WTC11 (cell line): ENCODE measurements around the gene TSHZ3. TPM values are rescaled to one million over a fixed set of nuclear protein-coding genes. Genes with fewer than 3 reads are reported as not detected.

ENCODE experiments used
- ATAC-seq: fragments of 200-7000 bp; cut with Tn5 transposase; 2 replicates; pipeline ENCODE4 v1.10.0; 2021; ENCODE audit warnings: mild to moderate bottlenecking, moderate library complexity
- CTCF ChIA-PET: fragments of 300-600 bp; sonication (Branson Sonifier 250); formaldehyde crosslinking; loops from one replicate; lab custom pipeline; 2021; ENCODE audit warnings: antibody characterized with exemption; lab: Charles Lee
- POLR2A ChIA-PET: fragments of 350-600 bp; sonication (Branson Sonifier 250); formaldehyde crosslinking; loops from one replicate; lab custom pipeline; 2021; ENCODE audit warnings: antibody characterized with exemption; lab: Charles Lee
- DNase-seq: peaks from one replicate; pipeline ENCODE4 v3.0.0; 2021; ENCODE audit warnings: low spot score
- H3K27ac Mint-ChIP-seq: 2 replicates; pipeline ENCODE4 v1.8.0; 2021; ENCODE audit warnings: mixed read lengths
- H3K27me3 Mint-ChIP-seq: 2 replicates; pipeline ENCODE4 v1.8.0; 2021; ENCODE audit warnings: low read depth, mild to moderate bottlenecking, moderate library complexity, mixed read lengths
- H3K36me3 Mint-ChIP-seq: 2 replicates; pipeline ENCODE4 v1.8.0; 2021; ENCODE audit warnings: mixed read lengths
- H3K4me1 Mint-ChIP-seq: 2 replicates; pipeline ENCODE4 v1.8.0; 2022; ENCODE audit warnings: mixed read lengths
- H3K4me3 Mint-ChIP-seq: 2 replicates; pipeline ENCODE4 v1.8.0; 2021; ENCODE audit warnings: mild to moderate bottlenecking, moderate library complexity, mixed read lengths
- H3K9me3 Mint-ChIP-seq: 2 replicates; pipeline ENCODE4 v1.8.0; 2021; ENCODE audit warnings: mixed read lengths
- ATF1 ChIP-seq: sonication (generic); formaldehyde crosslinking; IDR thresholded peaks from 2 replicates; pipeline ENCODE4 v1.8.1; 2023; ENCODE audit warnings: mild to moderate bottlenecking, moderate library complexity, missing genetic modification reagents
- CREB1 ChIP-seq: sonication (generic); formaldehyde crosslinking; IDR thresholded peaks from 2 replicates; pipeline ENCODE4 v1.8.0; 2023; ENCODE audit warnings: mild to moderate bottlenecking, missing genetic modification reagents
- FOXJ3 ChIP-seq: sonication (generic); formaldehyde crosslinking; IDR thresholded peaks from 2 replicates; pipeline ENCODE4 v1.9.0; 2021; ENCODE audit warnings: missing genetic modification reagents, mild to moderate bottlenecking, borderline replicate concordance
- FOXP1 ChIP-seq: sonication (generic); formaldehyde crosslinking; IDR thresholded peaks from 2 replicates; pipeline ENCODE4 v1.8.0; 2022; ENCODE audit warnings: missing genetic modification reagents, mild to moderate bottlenecking, moderate library complexity, borderline replicate concordance
- NFATC4 ChIP-seq: fragments of 250-450 bp; sonication (Bioruptor Pico); IDR thresholded peaks from 2 replicates; pipeline ENCODE4 v1.9.0; 2021; ENCODE audit warnings: mild to moderate bottlenecking
- NR3C1 ChIP-seq: sonication (generic); formaldehyde crosslinking; conservative IDR thresholded peaks from 2 replicates; pipeline ENCODE4 v1.8.1; 2023; ENCODE audit warnings: low read depth, mild to moderate bottlenecking, missing genetic modification reagents
- RELA ChIP-seq: sonication (generic); formaldehyde crosslinking; IDR thresholded peaks from 2 replicates; pipeline ENCODE4 v1.8.1; 2022; ENCODE audit warnings: missing genetic modification reagents, mild to moderate bottlenecking, borderline replicate concordance
- RORB ChIP-seq: fragments of 250-450 bp; sonication (Bioruptor Pico); IDR thresholded peaks from 2 replicates; pipeline ENCODE4 v1.9.0; 2021; ENCODE audit warnings: mild to moderate bottlenecking
- SOX15 ChIP-seq: fragments of 250-450 bp; sonication (Bioruptor Pico); IDR thresholded peaks from 2 replicates; pipeline ENCODE4 v1.9.0; 2021; ENCODE audit warnings: mild to moderate bottlenecking
- TEAD4 ChIP-seq: sonication (generic); formaldehyde crosslinking; IDR thresholded peaks from 2 replicates; pipeline ENCODE4 v1.8.0; 2022; ENCODE audit warnings: mild to moderate bottlenecking, missing genetic modification reagents
- ZNF138 ChIP-seq: sonication (generic); formaldehyde crosslinking; conservative IDR thresholded peaks from 2 replicates; pipeline ENCODE4 v1.8.1; 2022; ENCODE audit warnings: mild to moderate bottlenecking, moderate library complexity, missing genetic modification reagents
- ZNF232 ChIP-seq: sonication (generic); formaldehyde crosslinking; IDR thresholded peaks from 2 replicates; pipeline ENCODE4 v1.8.0; 2022; ENCODE audit warnings: mild to moderate bottlenecking, missing genetic modification reagents
- total RNA-seq: library from RNA; stranded (reverse); gene quantifications from 3 replicates; pipeline ENCODE4 v1.2.3, GENCODE V29; 2021
- TF ChIP-seq, protein P1 (sequence below): sonication (generic); formaldehyde crosslinking; IDR thresholded peaks from 2 replicates; pipeline ENCODE4 v1.8.1; 2023; ENCODE audit warnings: mild to moderate bottlenecking, missing genetic modification reagents, borderline replicate concordance
- TF ChIP-seq, protein P2 (sequence below): fragments of 250-450 bp; sonication (Bioruptor Pico); conservative IDR thresholded peaks from 2 replicates; pipeline ENCODE4 v1.9.0; 2021; ENCODE audit warnings: mild to moderate bottlenecking
- TF ChIP-seq, protein P3 (sequence below): fragments of 250-450 bp; sonication (Bioruptor Pico); IDR thresholded peaks from 2 replicates; pipeline ENCODE4 v1.8.0; 2021; ENCODE audit warnings: mild to moderate bottlenecking
- TF ChIP-seq, protein P4 (sequence below): sonication (generic); formaldehyde crosslinking; IDR thresholded peaks from 2 replicates; pipeline ENCODE4 v1.8.1; 2023; ENCODE audit warnings: mild to moderate bottlenecking, missing genetic modification reagents
- TF ChIP-seq, protein P5 (sequence below): fragments of 250-450 bp; sonication (Bioruptor Pico); IDR thresholded peaks from 2 replicates; pipeline ENCODE4 v1.9.0; 2021; ENCODE audit warnings: mild to moderate bottlenecking

Gene TSHZ3
- total RNA-seq, 1 experiment from 2014 or later: 21.4 TPM

DNA sequence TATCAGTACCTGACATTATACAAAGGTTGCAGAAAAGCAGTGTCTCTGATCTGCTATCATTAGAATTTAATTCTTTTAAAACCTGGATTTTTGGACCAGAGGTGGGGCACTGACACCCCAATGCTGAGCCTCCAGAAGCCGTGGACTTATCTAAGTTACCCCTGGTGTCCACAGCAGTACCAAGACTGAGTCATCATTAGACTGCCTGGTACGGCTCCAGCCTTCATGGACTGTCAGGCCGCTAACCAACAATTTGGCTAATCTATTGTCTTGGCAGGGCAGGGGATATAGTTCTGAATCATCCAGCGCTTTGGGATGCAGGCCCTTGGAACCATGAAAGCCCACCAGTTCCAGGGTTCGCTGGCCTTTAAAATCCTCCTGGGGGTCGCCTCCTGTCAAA, 78.3 kb downstream of the TSHZ3 start:
- Mint-ChIP-seq H3K9me3 (no peaks in the 10 kb centered on the region), H3K4me3 (no peak overlapping the region), H3K27ac (no peak overlapping the region), H3K27me3 (no peaks in the 10 kb centered on the region), H3K36me3 (no peaks in the 10 kb centered on the region), H3K4me1 (peaks cover 14% of the 10 kb centered on the region)
- POLR2A ChIA-PET: no interaction called here
- TF ChIP-seq TEAD4: no peak
- TF ChIP-seq ZNF232: no peak
- no peak for TF ChIP-seq SOX15 (CRISPR knock-in tag)
- TF ChIP-seq ZNF138 (CRISPR knock-in tag): no peak
- TF ChIP-seq ATF1 (CRISPR knock-in tag): no peak
- TF ChIP-seq, protein P1, sequence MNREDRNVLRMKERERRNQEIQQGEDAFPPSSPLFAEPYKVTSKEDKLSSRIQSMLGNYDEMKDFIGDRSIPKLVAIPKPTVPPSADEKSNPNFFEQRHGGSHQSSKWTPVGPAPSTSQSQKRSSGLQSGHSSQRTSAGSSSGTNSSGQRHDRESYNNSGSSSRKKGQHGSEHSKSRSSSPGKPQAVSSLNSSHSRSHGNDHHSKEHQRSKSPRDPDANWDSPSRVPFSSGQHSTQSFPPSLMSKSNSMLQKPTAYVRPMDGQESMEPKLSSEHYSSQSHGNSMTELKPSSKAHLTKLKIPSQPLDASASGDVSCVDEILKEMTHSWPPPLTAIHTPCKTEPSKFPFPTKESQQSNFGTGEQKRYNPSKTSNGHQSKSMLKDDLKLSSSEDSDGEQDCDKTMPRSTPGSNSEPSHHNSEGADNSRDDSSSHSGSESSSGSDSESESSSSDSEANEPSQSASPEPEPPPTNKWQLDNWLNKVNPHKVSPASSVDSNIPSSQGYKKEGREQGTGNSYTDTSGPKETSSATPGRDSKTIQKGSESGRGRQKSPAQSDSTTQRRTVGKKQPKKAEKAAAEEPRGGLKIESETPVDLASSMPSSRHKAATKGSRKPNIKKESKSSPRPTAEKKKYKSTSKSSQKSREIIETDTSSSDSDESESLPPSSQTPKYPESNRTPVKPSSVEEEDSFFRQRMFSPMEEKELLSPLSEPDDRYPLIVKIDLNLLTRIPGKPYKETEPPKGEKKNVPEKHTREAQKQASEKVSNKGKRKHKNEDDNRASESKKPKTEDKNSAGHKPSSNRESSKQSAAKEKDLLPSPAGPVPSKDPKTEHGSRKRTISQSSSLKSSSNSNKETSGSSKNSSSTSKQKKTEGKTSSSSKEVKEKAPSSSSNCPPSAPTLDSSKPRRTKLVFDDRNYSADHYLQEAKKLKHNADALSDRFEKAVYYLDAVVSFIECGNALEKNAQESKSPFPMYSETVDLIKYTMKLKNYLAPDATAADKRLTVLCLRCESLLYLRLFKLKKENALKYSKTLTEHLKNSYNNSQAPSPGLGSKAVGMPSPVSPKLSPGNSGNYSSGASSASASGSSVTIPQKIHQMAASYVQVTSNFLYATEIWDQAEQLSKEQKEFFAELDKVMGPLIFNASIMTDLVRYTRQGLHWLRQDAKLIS (CRISPR knock-in tag): no peak
- TF ChIP-seq RORB: no peak
- no peak for TF ChIP-seq NR3C1 (CRISPR knock-in tag)
- no peak for TF ChIP-seq FOXJ3 (CRISPR knock-in tag)
- TF ChIP-seq NFATC4 (CRISPR knock-in tag): no peak
- no peak for TF ChIP-seq FOXP1 (CRISPR knock-in tag)
- TF ChIP-seq, protein P2, sequence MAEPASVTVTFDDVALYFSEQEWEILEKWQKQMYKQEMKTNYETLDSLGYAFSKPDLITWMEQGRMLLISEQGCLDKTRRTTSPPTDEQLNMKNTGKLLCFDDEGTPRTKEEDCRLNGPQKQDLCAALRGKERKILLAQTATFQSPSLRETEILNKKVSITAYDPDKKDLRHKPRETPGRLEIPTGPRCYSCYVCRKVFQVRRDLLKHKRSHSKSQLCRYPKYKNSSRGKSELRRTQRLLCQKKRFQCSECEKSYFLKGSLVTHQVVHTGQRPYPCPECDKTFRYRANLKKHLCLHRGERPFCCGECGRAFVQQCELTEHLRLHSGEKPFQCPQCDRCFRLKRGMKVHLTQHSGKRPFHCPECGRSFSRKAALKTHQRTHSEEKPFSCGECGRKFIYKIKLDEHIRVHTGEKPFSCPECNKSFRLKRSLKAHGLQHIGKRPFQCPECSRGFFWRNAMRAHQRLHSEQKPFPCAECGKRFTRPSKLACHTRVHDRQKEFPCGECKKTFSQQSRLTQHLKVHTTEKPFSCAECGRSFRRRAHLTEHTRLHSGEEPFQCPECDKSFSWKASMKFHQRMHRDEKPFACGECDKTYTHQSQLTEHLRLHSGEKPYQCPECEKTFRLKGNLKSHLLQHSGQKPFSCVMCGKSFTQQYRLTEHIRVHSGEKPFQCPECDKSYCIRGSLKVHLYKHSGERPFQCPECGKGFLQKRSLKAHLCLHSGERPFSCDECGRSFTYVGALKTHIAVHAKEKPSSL (CRISPR knock-in tag): no peak
- TF ChIP-seq RELA (CRISPR knock-in tag): no peak
- TF ChIP-seq, protein P3, sequence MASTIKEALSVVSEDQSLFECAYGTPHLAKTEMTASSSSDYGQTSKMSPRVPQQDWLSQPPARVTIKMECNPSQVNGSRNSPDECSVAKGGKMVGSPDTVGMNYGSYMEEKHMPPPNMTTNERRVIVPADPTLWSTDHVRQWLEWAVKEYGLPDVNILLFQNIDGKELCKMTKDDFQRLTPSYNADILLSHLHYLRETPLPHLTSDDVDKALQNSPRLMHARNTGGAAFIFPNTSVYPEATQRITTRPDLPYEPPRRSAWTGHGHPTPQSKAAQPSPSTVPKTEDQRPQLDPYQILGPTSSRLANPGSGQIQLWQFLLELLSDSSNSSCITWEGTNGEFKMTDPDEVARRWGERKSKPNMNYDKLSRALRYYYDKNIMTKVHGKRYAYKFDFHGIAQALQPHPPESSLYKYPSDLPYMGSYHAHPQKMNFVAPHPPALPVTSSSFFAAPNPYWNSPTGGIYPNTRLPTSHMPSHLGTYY (CRISPR knock-in tag): no peak
- TF ChIP-seq, protein P4, sequence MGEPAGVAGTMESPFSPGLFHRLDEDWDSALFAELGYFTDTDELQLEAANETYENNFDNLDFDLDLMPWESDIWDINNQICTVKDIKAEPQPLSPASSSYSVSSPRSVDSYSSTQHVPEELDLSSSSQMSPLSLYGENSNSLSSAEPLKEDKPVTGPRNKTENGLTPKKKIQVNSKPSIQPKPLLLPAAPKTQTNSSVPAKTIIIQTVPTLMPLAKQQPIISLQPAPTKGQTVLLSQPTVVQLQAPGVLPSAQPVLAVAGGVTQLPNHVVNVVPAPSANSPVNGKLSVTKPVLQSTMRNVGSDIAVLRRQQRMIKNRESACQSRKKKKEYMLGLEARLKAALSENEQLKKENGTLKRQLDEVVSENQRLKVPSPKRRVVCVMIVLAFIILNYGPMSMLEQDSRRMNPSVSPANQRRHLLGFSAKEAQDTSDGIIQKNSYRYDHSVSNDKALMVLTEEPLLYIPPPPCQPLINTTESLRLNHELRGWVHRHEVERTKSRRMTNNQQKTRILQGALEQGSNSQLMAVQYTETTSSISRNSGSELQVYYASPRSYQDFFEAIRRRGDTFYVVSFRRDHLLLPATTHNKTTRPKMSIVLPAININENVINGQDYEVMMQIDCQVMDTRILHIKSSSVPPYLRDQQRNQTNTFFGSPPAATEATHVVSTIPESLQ: no peak
- TF ChIP-seq CREB1 (CRISPR knock-in tag): no peak
- TF ChIP-seq, protein P5, sequence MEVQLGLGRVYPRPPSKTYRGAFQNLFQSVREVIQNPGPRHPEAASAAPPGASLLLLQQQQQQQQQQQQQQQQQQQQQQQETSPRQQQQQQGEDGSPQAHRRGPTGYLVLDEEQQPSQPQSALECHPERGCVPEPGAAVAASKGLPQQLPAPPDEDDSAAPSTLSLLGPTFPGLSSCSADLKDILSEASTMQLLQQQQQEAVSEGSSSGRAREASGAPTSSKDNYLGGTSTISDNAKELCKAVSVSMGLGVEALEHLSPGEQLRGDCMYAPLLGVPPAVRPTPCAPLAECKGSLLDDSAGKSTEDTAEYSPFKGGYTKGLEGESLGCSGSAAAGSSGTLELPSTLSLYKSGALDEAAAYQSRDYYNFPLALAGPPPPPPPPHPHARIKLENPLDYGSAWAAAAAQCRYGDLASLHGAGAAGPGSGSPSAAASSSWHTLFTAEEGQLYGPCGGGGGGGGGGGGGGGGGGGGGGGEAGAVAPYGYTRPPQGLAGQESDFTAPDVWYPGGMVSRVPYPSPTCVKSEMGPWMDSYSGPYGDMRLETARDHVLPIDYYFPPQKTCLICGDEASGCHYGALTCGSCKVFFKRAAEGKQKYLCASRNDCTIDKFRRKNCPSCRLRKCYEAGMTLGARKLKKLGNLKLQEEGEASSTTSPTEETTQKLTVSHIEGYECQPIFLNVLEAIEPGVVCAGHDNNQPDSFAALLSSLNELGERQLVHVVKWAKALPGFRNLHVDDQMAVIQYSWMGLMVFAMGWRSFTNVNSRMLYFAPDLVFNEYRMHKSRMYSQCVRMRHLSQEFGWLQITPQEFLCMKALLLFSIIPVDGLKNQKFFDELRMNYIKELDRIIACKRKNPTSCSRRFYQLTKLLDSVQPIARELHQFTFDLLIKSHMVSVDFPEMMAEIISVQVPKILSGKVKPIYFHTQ (CRISPR knock-in tag): no peak
- no peak for DNase-seq
- ATAC-seq: no peak
- CTCF ChIA-PET: no interaction called here
